ENCODE measurements around the gene ENAH. TPM values are rescaled to one million over a fixed set of nuclear protein-coding genes. Genes with fewer than 3 reads are reported as not detected.

ENAH gene
- total and polyA plus RNA-seq, 2 donors (not counting 1 experiment from before 2014, with no cell fraction given), result 1.3 to 1.6 TPM

DNA sequence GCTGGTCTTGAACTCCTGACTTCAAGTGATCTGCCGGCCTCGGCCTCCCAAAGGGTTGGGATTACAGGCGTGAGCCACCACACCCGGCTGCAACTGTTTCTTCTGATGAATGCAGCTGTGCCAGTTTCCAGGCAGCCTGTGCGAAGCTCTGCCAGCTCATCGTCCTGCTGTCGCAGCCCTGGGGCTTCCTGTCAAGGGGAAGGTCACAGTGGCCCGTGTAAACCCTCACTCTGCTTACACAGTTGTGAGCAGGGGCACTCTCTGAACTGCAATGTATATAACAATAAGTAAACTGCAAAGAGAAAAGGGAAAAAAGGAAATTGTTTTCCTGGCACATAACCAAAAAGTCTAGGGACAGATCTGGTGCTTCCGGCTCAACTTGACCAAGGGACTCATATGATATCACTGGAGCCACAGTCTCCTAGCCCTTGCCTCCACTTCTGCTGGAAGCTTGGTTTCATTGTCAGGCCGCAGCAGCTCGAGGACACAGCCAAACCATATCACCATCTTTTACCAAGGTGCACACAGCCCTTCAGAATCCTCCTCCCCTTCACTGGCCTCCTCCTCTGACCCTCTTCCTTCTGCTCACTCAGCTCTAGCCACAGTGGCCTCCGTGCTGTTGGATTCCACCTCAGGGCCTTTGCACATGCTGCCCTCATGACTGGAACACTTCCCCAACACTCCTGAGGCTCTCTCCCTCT is 202.3 kb downstream of the ENAH start:
- no peak for ATAC-seq (ENCODE audit: low read depth)
- no peak overlapping the region for H3K9ac ChIP-seq (ENCODE audit: low read length)
- peaks cover 0 to 3% (median 0%) of the 10 kb centered on the region in 4 experiments for H3K27me3 ChIP-seq (replicated peaks in 1 of 4; ENCODE audit: control extremely low read depth in 1 of 4, control insufficient read depth in 3 of 4, insufficient read depth in 4 of 4, low read length in 3 of 4)
- WGBS (ENCODE audit: insufficient coverage), result 76% methylated on average over 11 of the region's 12 CpGs
- CTCF ChIA-PET, result no interaction called here
- no peaks in the 10 kb centered on the region for H3K36me3 ChIP-seq (replicated peaks in 1 of 2; ENCODE audit: control extremely low read depth in 1 of 2, control insufficient read depth in 1 of 2, extremely low read depth in 1 of 2, insufficient read depth in 2 of 2, low read length in 1 of 2)
- no peak overlapping the region for H2AFZ ChIP-seq (ENCODE audit: insufficient read depth, low read depth, low read length, poor library complexity, severe bottlenecking)
- Mint-ChIP-seq H3K4me3 (no peak overlapping the region), H3K4me1 (peaks cover 12% of the 10 kb centered on the region), H3K27ac (no peak overlapping the region), H3K9me3 (ENCODE audit: insufficient read depth) (no peaks in the 10 kb centered on the region), H3K27me3 (no peaks in the 10 kb centered on the region)
- TF ChIP-seq EZH2 (IDR thresholded peaks at IDR 0.05; ENCODE audit: borderline replicate concordance, insufficient read depth, low read depth, low read length, poor library complexity, severe bottlenecking), result no peak
- TF ChIP-seq, protein P1, sequence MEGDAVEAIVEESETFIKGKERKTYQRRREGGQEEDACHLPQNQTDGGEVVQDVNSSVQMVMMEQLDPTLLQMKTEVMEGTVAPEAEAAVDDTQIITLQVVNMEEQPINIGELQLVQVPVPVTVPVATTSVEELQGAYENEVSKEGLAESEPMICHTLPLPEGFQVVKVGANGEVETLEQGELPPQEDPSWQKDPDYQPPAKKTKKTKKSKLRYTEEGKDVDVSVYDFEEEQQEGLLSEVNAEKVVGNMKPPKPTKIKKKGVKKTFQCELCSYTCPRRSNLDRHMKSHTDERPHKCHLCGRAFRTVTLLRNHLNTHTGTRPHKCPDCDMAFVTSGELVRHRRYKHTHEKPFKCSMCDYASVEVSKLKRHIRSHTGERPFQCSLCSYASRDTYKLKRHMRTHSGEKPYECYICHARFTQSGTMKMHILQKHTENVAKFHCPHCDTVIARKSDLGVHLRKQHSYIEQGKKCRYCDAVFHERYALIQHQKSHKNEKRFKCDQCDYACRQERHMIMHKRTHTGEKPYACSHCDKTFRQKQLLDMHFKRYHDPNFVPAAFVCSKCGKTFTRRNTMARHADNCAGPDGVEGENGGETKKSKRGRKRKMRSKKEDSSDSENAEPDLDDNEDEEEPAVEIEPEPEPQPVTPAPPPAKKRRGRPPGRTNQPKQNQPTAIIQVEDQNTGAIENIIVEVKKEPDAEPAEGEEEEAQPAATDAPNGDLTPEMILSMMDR (IDR thresholded peaks at IDR 0.05), result no peak
- no peak overlapping the region for H3K27ac ChIP-seq (ENCODE audit: low read length in 2 of 2)
- no peak overlapping the region for H3K4me2 ChIP-seq (replicated peaks; ENCODE audit: low read depth, low read length, poor library complexity, severe bottlenecking)
- H3K4me3 ChIP-seq (ENCODE audit: control extremely low read depth in 1 of 5, extremely low read depth in 1 of 5, insufficient read depth in 1 of 5, low read depth in 2 of 5, low read length in 4 of 5), result no peak overlapping the region
- intact Hi-C loops (cut with micrococcal nuclease), result no loop called here
- POLR2A ChIA-PET, result interaction anchor here (0.7 to 1.6 kb wide), 2 partner anchors 10 to 43 kb away, joined by 3 to 5 read pairs; no protein-coding TSS in a partner anchor
- DNase-seq, result no peak
- peaks cover 0 to 5% (median 0%) of the 10 kb centered on the region in 3 donors for H3K9me3 ChIP-seq (ENCODE audit: control extremely low read depth in 1 of 3, control insufficient read depth in 2 of 3, insufficient read depth in 1 of 3, low read length in 2 of 3)
- peaks cover 7 to 10% of the 10 kb centered on the region in 2 donors for H3K4me1 ChIP-seq (ENCODE audit: control insufficient read depth in 2 of 2, insufficient read depth in 2 of 2, low read length in 2 of 2)
- no peaks in the 10 kb centered on the region for H3K79me2 ChIP-seq (ENCODE audit: control insufficient read depth, insufficient read depth, low read length)
- no peaks in the 10 kb centered on the region for H4K20me1 ChIP-seq (ENCODE audit: control insufficient read depth, insufficient read depth, low read length, poor library complexity, severe bottlenecking)

DNA sequence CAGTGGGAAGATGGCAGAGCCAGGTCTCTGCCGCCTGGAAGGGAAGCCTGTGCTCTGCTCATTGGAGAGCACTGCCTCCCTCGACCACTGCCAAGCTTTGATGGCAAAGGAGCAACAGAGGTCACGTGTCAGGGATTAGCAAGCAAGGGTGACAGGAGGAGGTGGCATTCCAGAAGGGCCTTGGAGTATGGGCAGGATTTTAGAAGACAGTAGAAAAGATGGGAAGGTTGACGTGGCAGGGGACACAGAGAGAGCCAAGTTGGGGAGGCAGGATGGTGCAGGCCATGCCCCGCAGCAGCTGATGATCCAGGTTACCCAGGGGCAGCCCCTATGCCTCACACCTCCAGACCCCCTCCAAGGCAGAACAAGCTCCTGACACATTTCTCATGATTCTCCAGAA is 203.1 kb downstream of the ENAH start:
- H3K9me3 Mint-ChIP-seq (ENCODE audit: insufficient read depth), result no peaks in the 10 kb centered on the region
- no peak overlapping the region for H3K27ac Mint-ChIP-seq
- no peak overlapping the region for H3K4me3 Mint-ChIP-seq
- no peak overlapping the region for H3K27ac ChIP-seq (ENCODE audit: low read length in 2 of 2)
- no peak for TF ChIP-seq EZH2 (IDR thresholded peaks at IDR 0.05; ENCODE audit: borderline replicate concordance, insufficient read depth, low read depth, low read length, poor library complexity, severe bottlenecking)
- TF ChIP-seq, protein P1 (IDR thresholded peaks at IDR 0.05), result no peak
- H3K4me1 ChIP-seq (ENCODE audit: control insufficient read depth in 2 of 2, insufficient read depth in 2 of 2, low read length in 2 of 2), result peaks cover 14 to 19% of the 10 kb centered on the region in 2 donors
- no peak overlapping the region for H3K4me2 ChIP-seq (replicated peaks; ENCODE audit: low read depth, low read length, poor library complexity, severe bottlenecking)
- H3K4me3 ChIP-seq (ENCODE audit: control extremely low read depth in 1 of 5, extremely low read depth in 1 of 5, insufficient read depth in 1 of 5, low read depth in 2 of 5, low read length in 4 of 5), result no peak overlapping the region
- peaks cover 16% of the 10 kb centered on the region for H3K4me1 Mint-ChIP-seq
- H3K36me3 ChIP-seq (replicated peaks in 1 of 2; ENCODE audit: control extremely low read depth in 1 of 2, control insufficient read depth in 1 of 2, extremely low read depth in 1 of 2, insufficient read depth in 2 of 2, low read length in 1 of 2), result no peaks in the 10 kb centered on the region
- H3K9ac ChIP-seq (ENCODE audit: low read length), result no peak overlapping the region
- H2AFZ ChIP-seq (ENCODE audit: insufficient read depth, low read depth, low read length, poor library complexity, severe bottlenecking), result no peak overlapping the region
- ChIA-PET POLR2A (interaction anchor here (0.7 kb wide), 1 partner anchor 23 kb away, joined by 7 read pairs; no protein-coding TSS in a partner anchor), CTCF (no interaction called here)
- peaks cover 0 to 3% (median 0%) of the 10 kb centered on the region in 4 experiments for H3K27me3 ChIP-seq (replicated peaks in 1 of 4; ENCODE audit: control extremely low read depth in 1 of 4, control insufficient read depth in 3 of 4, insufficient read depth in 4 of 4, low read length in 3 of 4)
- H3K79me2 ChIP-seq (ENCODE audit: control insufficient read depth, insufficient read depth, low read length), result no peaks in the 10 kb centered on the region
- H3K27me3 Mint-ChIP-seq, result no peaks in the 10 kb centered on the region
- intact Hi-C loops (cut with micrococcal nuclease), result no loop called here
- 96% methylated on average over 3 of the region's 5 CpGs for WGBS (ENCODE audit: insufficient coverage)
- DNase-seq, result no peak
- no peak for ATAC-seq (ENCODE audit: low read depth)
- H4K20me1 ChIP-seq (ENCODE audit: control insufficient read depth, insufficient read depth, low read length, poor library complexity, severe bottlenecking), result no peaks in the 10 kb centered on the region
- peaks cover 0 to 5% (median 0%) of the 10 kb centered on the region in 3 donors for H3K9me3 ChIP-seq (ENCODE audit: control extremely low read depth in 1 of 3, control insufficient read depth in 2 of 3, insufficient read depth in 1 of 3, low read length in 2 of 3)

Data from B cell (primary cell).